ENCODE data around the gene MMP14. TPM values are rescaled to one million over a fixed set of nuclear protein-coding genes. Genes with fewer than 3 reads are reported as not detected.

The MMP14 gene
- total and polyA plus RNA-seq, 2 of the 13 experiments (the other 11 are each of a cell fraction or from before 2014, with no cell fraction given): 5.2 to 9.8 TPM

DNA sequence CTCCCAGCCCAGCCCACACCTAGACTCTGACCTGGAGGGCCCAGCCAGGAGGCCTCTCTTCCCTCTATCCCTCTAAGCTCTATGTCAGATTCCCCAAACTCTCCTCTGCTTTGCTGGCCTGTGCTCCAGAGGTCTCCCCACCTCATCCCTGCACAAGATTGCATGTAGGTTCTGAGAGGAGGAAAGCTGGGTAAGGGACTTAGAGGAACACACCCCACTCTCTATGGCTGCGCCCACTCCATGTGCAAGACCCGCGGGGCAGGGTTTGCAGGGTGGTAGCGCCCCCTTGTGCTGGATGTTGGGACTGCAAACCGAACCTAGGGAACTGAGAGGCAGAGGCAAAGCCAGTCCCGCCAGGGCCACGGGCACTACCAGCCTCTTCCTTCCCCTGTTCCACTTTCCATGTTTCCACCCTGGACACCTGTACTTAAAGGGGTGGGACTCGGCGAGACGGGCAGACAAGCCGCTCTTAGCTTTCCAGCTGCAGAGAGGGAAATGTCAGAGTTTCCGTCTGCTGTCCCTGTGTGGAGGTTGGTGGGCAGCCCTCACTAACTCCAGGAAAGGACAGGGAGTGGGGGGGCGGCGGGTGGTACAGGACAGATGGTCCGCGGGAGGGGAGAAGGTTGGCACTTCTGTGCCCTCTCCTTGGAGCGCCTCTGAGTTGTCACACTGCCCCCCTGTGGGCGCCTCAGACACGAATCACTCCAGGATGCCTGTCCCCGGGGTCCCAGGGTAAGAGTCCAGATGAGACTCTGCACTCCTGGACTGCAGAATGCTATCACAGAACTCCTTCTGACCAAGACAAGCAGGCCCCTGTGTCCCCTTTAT is 16.8 kb downstream of the MMP14 start (continued):
- peak; percentile 99 for TF ChIP-seq FOXC1 (CRISPR knock-in tag; IDR thresholded peaks at IDR 0.05; ENCODE audit: borderline replicate concordance)
- TF ChIP-seq ZNF138 (CRISPR knock-in tag; IDR thresholded peaks at IDR 0.05; ENCODE audit: low read depth): no peak
- TF ChIP-seq, protein P1, sequence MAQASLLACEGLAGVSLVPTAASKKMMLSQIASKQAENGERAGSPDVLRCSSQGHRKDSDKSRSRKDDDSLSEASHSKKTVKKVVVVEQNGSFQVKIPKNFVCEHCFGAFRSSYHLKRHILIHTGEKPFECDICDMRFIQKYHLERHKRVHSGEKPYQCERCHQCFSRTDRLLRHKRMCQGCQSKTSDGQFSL (CRISPR knock-in tag; IDR thresholded peaks at IDR 0.05): peak; percentile 89
- TF ChIP-seq ZNF335 (CRISPR knock-in tag; IDR thresholded peaks at IDR 0.05): 0 out of 2 replicates have a peak, but pooled peaks have one; percentile 35
- TF ChIP-seq PBX2 (CRISPR knock-in tag; IDR thresholded peaks at IDR 0.05): no peak
- peak; percentile 80; the same call in 1 of the 2 replicates for TF ChIP-seq SNAPC2 (CRISPR knock-in tag; IDR thresholded peaks at IDR 0.05)
- no peak; the same call in 1 of the 2 replicates for TF ChIP-seq HDAC1 (CRISPR knock-in tag; IDR thresholded peaks at IDR 0.05)
- no peak for TF ChIP-seq CEBPZ (IDR thresholded peaks at IDR 0.05; ENCODE audit: low read length)
- TF ChIP-seq, protein P2, sequence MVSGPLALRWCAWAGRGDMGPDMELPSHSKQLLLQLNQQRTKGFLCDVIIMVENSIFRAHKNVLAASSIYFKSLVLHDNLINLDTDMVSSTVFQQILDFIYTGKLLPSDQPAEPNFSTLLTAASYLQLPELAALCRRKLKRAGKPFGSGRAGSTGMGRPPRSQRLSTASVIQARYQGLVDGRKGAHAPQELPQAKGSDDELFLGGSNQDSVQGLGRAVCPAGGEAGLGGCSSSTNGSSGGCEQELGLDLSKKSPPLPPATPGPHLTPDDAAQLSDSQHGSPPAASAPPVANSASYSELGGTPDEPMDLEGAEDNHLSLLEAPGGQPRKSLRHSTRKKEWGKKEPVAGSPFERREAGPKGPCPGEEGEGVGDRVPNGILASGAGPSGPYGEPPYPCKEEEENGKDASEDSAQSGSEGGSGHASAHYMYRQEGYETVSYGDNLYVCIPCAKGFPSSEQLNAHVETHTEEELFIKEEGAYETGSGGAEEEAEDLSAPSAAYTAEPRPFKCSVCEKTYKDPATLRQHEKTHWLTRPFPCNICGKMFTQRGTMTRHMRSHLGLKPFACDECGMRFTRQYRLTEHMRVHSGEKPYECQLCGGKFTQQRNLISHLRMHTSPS (CRISPR knock-in tag; IDR thresholded peaks at IDR 0.05; ENCODE audit: low read depth): peak; percentile 94
- TF ChIP-seq TGIF2 (CRISPR knock-in tag; IDR thresholded peaks at IDR 0.05): no peak
- TF ChIP-seq MED13 (CRISPR knock-in tag; IDR thresholded peaks at IDR 0.05): 0 out of 2 replicates have a peak, but pooled peaks have one; percentile 15
- no peak for TF ChIP-seq ZUFSP (CRISPR knock-in tag; IDR thresholded peaks at IDR 0.05; ENCODE audit: borderline replicate concordance)
- TF ChIP-seq IRF2 (CRISPR knock-in tag; IDR thresholded peaks at IDR 0.05): peak; percentile 93
- peak; percentile 65 for TF ChIP-seq BHLHE40 (IDR thresholded peaks at IDR 0.05; ENCODE audit: low read length)
- TF ChIP-seq RFX3 (CRISPR knock-in tag; IDR thresholded peaks at IDR 0.05): no peak; the same call in 1 of the 2 replicates
- TF ChIP-seq ELF1 (CRISPR knock-in tag; IDR thresholded peaks at IDR 0.05): peak; percentile 62; the same call in 1 of the 2 replicates
- TF ChIP-seq, protein P3, sequence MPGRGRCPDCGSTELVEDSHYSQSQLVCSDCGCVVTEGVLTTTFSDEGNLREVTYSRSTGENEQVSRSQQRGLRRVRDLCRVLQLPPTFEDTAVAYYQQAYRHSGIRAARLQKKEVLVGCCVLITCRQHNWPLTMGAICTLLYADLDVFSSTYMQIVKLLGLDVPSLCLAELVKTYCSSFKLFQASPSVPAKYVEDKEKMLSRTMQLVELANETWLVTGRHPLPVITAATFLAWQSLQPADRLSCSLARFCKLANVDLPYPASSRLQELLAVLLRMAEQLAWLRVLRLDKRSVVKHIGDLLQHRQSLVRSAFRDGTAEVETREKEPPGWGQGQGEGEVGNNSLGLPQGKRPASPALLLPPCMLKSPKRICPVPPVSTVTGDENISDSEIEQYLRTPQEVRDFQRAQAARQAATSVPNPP (CRISPR knock-in tag; IDR thresholded peaks at IDR 0.05): peak; percentile 55; the same call in 1 of the 2 replicates
- TF ChIP-seq ZNF777 (CRISPR knock-in tag; IDR thresholded peaks at IDR 0.05): no peak; the same call in 1 of the 2 replicates
- TF ChIP-seq SP1 (IDR thresholded peaks at IDR 0.05): no peak
- TF ChIP-seq SP1 (CRISPR knock-in tag; IDR thresholded peaks at IDR 0.05): peak; percentile 39; the same call in 1 of the 2 replicates
- TF ChIP-seq ZMYM4 (CRISPR knock-in tag; IDR thresholded peaks at IDR 0.05): peak; percentile 88
